Right atrium auricular region (tissue), 2 donors: ENCODE results near the gene NUDT16. TPM values are rescaled to one million over a fixed set of nuclear protein-coding genes. Genes with fewer than 3 reads are reported as not detected.

Source experiments
- DNase-seq: peaks from one replicate; pipeline ENCODE4 v3.0.0-alpha.2; 2019; ENCODE audit warnings: low spot score
- H3K27ac ChIP-seq, 2 donors: fragments of 200-600 bp; sonication (generic); 1 replicate in 1 of 2; 2 replicates in 1 of 2; pipeline ENCODE4 v1.5.1; 2016 to 2019
- H3K27me3 ChIP-seq, 2 donors: fragments of 200-600 bp; sonication (generic); one replicate each; pipeline versions ENCODE4 v1.5.1 to v1.6.0; 2017 to 2019
- H3K36me3 ChIP-seq: fragments of 200-600 bp; sonication (generic); one replicate; pipeline ENCODE4 v1.5.1; 2016
- H3K4me1 ChIP-seq, 2 donors: fragments of 200-600 bp; sonication (generic); one replicate each; pipeline versions ENCODE4 v1.5.1 to v1.6.0; 2017 to 2019
- H3K4me3 ChIP-seq, 2 donors: fragments of 200-600 bp; sonication (generic); 1 replicate in 1 of 2; 2 replicates in 1 of 2; pipeline ENCODE4 v1.5.1; 2017 to 2019; ENCODE audit warnings: mild to moderate bottlenecking in 1 of 2, moderate library complexity in 1 of 2
- H3K9me3 ChIP-seq, 2 donors: fragments of 200-600 bp; sonication (generic); one replicate each; pipeline ENCODE4 v1.5.1; 2019
- CTCF ChIP-seq, 2 donors: fragments of 200-600 bp; sonication (generic); IDR thresholded peaks; one replicate each; pipeline ENCODE4 v1.5.1; 2019; ENCODE audit warnings: antibody characterized with exemption in 2 of 2
- total RNA-seq, 2 donors: library from RNA; depleted of rRNA; stranded (reverse); fragments of >200 nt; gene quantifications; one replicate each; pipeline ENCODE4 v1.1.0, GENCODE V29; 2016

Gene NUDT16
- total RNA-seq, 2 donors from 2014 or later: 18.4 to 23.1 TPM

GRCh38 chr3:131396170-131396569 lies 14.6 kb downstream of the NUDT16 start:
- peaks cover 0 to 7% of the 10 kb centered on the region in 2 donors for H3K4me1 ChIP-seq
- H3K4me3 ChIP-seq: no peak overlapping the region
- no peaks in the 10 kb centered on the region for H3K36me3 ChIP-seq
- DNase-seq: no peak
- H3K27ac ChIP-seq: no peak overlapping the region
- H3K9me3 ChIP-seq: no peaks in the 10 kb centered on the region
- TF ChIP-seq CTCF (IDR thresholded peaks at IDR 0.05): no peak
- H3K27me3 ChIP-seq: no peaks in the 10 kb centered on the region

GRCh38 chr3:131397889-131398288 lies 16.3 kb downstream of the NUDT16 start:
- DNase-seq: no peak
- Histone ChIP-seq H3K27ac (no peak overlapping the region), H3K4me1 (peaks cover 0 to 13% of the 10 kb centered on the region in 2 donors), H3K4me3 (no peak overlapping the region), H3K9me3 (no peaks in the 10 kb centered on the region), H3K27me3 (no peaks in the 10 kb centered on the region), H3K36me3 (no peaks in the 10 kb centered on the region)
- TF ChIP-seq CTCF (IDR thresholded peaks at IDR 0.05): no peak

GRCh38 chr3:131401978-131402377 lies 20.4 kb downstream of the NUDT16 start:
- Histone ChIP-seq H3K27ac (no peak overlapping the region), H3K4me3 (no peak overlapping the region), H3K9me3 (peaks cover 0 to 6% of the 10 kb centered on the region in 2 donors), H3K4me1 (peaks cover 0 to 9% of the 10 kb centered on the region in 2 donors), H3K36me3 (no peaks in the 10 kb centered on the region), H3K27me3 (no peaks in the 10 kb centered on the region)
- TF ChIP-seq CTCF (IDR thresholded peaks at IDR 0.05): no peak
- DNase-seq: no peak

- no peak overlapping the region for H3K4me3 ChIP-seq
- H3K9me3 ChIP-seq: peaks cover 0 to 6% of the 10 kb centered on the region in 2 donors
- no peak for DNase-seq
- TF ChIP-seq CTCF (IDR thresholded peaks at IDR 0.05): no peak
- peaks cover 0 to 9% of the 10 kb centered on the region in 2 donors for H3K4me1 ChIP-seq
- H3K36me3 ChIP-seq: no peaks in the 10 kb centered on the region
- no peaks in the 10 kb centered on the region for H3K27me3 ChIP-seq
- no peak overlapping the region for H3K27ac ChIP-seq
These were observed 20.9 kb downstream of the NUDT16 start for GRCh38 chr3:131402391-131403039.

GRCh38 chr3:131403216-131403895 lies 21.8 kb downstream of the NUDT16 start:
- Histone ChIP-seq H3K4me1 (peaks cover 0 to 9% of the 10 kb centered on the region in 2 donors), H3K9me3 (peaks cover 0 to 6% of the 10 kb centered on the region in 2 donors), H3K27ac (no peak overlapping the region), H3K4me3 (no peak overlapping the region), H3K36me3 (no peaks in the 10 kb centered on the region), H3K27me3 (no peaks in the 10 kb centered on the region)
- no peak for TF ChIP-seq CTCF (IDR thresholded peaks at IDR 0.05)
- DNase-seq: no peak
